Endodermal cell (in vitro differentiated cells): ENCODE data around the gene STX11. TPM values are rescaled to one million over a fixed set of nuclear protein-coding genes. Genes with fewer than 3 reads are reported as not detected.

Experiments
- DNase-seq: peaks from one replicate; pipeline ENCODE4 v3.0.0-alpha.2; 2017
- H3K27ac ChIP-seq: 2 replicates; pipeline ENCODE4 v1.5.1; 2013; ENCODE audit warnings: mild to moderate bottlenecking, low read depth, low read length, moderate library complexity
- H3K27me3 ChIP-seq: 2 replicates; pipeline ENCODE4 v1.6.1; 2013; ENCODE audit warnings: mild to moderate bottlenecking, low read length, moderate library complexity; ENCODE audit not compliant: insufficient read depth, control insufficient read depth, poor library complexity, severe bottlenecking
- H3K36me3 ChIP-seq: 2 replicates; pipeline ENCODE4 v1.7.0; 2013; ENCODE audit warnings: mild to moderate bottlenecking, low read length, moderate library complexity; ENCODE audit not compliant: control insufficient read depth, insufficient read depth
- H3K4me1 ChIP-seq: one replicate; pipeline ENCODE4 v1.7.0; 2013; ENCODE audit warnings: low read length; ENCODE audit not compliant: control insufficient read depth, insufficient read depth
- H3K4me3 ChIP-seq: 2 replicates; pipeline ENCODE4 v1.5.1; 2013; ENCODE audit warnings: mild to moderate bottlenecking, low read length, moderate library complexity
- H3K9ac ChIP-seq: 2 replicates; pipeline ENCODE4 v1.6.1; 2013; ENCODE audit warnings: mild to moderate bottlenecking, low read length, moderate library complexity; ENCODE audit not compliant: poor library complexity, severe bottlenecking; ENCODE audit errors: extremely low read depth
- H3K9me3 ChIP-seq: 2 replicates; pipeline ENCODE4 v1.6.1; 2013; ENCODE audit warnings: mild to moderate bottlenecking, low read length, moderate library complexity; ENCODE audit not compliant: control insufficient read depth
- H3K27ac Mint-ChIP-seq: 2 replicates; pipeline ENCODE4 v1.8.0; 2020; ENCODE audit warnings: mixed read lengths
- H3K27me3 Mint-ChIP-seq: 2 replicates; pipeline ENCODE4 v1.8.0; 2021; ENCODE audit warnings: mild to moderate bottlenecking, mixed read lengths; ENCODE audit not compliant: insufficient read depth
- H3K36me3 Mint-ChIP-seq: 2 replicates; pipeline ENCODE4 v1.8.0; 2020; ENCODE audit warnings: low read depth, mixed read lengths
- H3K4me1 Mint-ChIP-seq: 2 replicates; pipeline ENCODE4 v1.8.0; 2020; ENCODE audit warnings: mixed read lengths
- H3K4me3 Mint-ChIP-seq: 2 replicates; pipeline ENCODE4 v1.8.0; 2020; ENCODE audit warnings: mild to moderate bottlenecking, moderate library complexity, mixed read lengths
- H3K9me3 Mint-ChIP-seq: 2 replicates; pipeline ENCODE4 v1.8.0; 2020; ENCODE audit warnings: mild to moderate bottlenecking, mixed read lengths
- CTCF ChIP-seq: fragments of 200-600 bp; sonication (generic); conservative IDR thresholded peaks from 2 replicates; pipeline ENCODE4 v1.5.0; 2021; ENCODE audit warnings: antibody characterized with exemption, mild to moderate bottlenecking
- WGBS, 2 experiments: methylation state at CpG; one replicate each; pipeline versions ENCODE4 v1.1.5 to v1.1.7; 2013; ENCODE audit warnings: missing lambda C conversion rate in 2 of 2, mixed read lengths in 1 of 2; ENCODE audit not compliant: insufficient coverage in 1 of 2, insufficient read length in 1 of 2; 5-methylcytosine and 5-hydroxymethylcytosine counted together
- total RNA-seq, 2 donors: library from RNA; stranded (reverse); fragmentation: NEBNext Ultra II Directional in 1 of 2; extraction: Animal tissue kit (Norgen Biotek cat#: 25700) in 1 of 2; gene quantifications; 2 replicates in 1 of 2; 3 replicates in 1 of 2; pipeline ENCODE4 v1.2.1, GENCODE V29; 2021

STX11 gene
- total RNA-seq, 2 donors from 2014 or later, result 0.29 TPM; not detected in 1

- Mint-ChIP-seq H3K36me3 (no peaks in the 10 kb centered on the region), H3K27ac (no peak overlapping the region), H3K9me3 (peaks cover 9% of the 10 kb centered on the region), H3K4me1 (peaks cover 4% of the 10 kb centered on the region), H3K27me3 (no peaks in the 10 kb centered on the region), H3K4me3 (no peak overlapping the region)
- Histone ChIP-seq H3K9ac (no peak overlapping the region), H3K27ac (no peak overlapping the region), H3K4me3 (no peak overlapping the region), H3K36me3 (no peaks in the 10 kb centered on the region), H3K27me3 (no peaks in the 10 kb centered on the region), H3K9me3 (peaks cover 7% of the 10 kb centered on the region), H3K4me1 (no peaks in the 10 kb centered on the region)
- 54 to 76% methylated on average over 2 to 7 of the region's 7 CpGs for WGBS, 2 experiments
- no peak for DNase-seq
- no peak for TF ChIP-seq CTCF
Observed at GRCh38 chr6:144194293-144194810, 44.0 kb downstream of the STX11 start.

DNA sequence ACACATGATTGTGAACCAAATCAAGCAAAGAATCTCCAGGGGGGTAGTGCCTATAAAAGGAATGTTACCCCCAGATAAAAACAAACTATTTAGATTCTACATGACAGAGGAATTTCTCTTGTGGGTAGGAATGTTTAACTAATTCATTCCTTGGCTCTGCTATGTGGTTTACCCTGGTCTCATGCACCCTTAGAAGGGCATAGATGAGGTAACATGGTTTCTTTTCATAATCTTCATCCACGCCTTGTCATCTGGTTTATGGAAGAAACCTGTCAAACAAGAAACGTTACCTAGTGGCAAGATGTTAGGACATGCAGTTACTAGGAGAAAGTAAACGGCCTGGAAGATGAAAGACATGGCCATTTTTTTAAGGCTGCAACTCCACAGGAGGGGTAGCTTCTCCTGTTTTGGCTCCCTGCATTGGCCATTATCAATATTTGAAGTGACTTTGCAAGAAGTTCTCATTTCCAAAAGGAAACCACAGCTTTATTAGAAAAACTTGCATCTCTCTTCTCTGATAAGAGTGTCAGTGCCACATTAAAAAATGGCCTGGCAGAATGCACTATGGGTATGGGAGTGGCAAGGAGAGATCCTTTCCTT is 45.5 kb downstream of the STX11 start:
- no peaks in the 10 kb centered on the region for H3K4me1 ChIP-seq
- H3K9ac ChIP-seq, result no peak overlapping the region
- no peaks in the 10 kb centered on the region for H3K27me3 ChIP-seq
- H3K9me3 Mint-ChIP-seq, result peaks cover 15% of the 10 kb centered on the region
- H3K27ac Mint-ChIP-seq, result no peak overlapping the region
- no peaks in the 10 kb centered on the region for H3K36me3 Mint-ChIP-seq
- H3K4me3 ChIP-seq, result no peak overlapping the region
- no peak overlapping the region for H3K27ac ChIP-seq
- no peaks in the 10 kb centered on the region for H3K36me3 ChIP-seq
- H3K9me3 ChIP-seq, result peaks cover 13% of the 10 kb centered on the region
- no peak for TF ChIP-seq CTCF
- 88 to 95% methylated on average over 3 of the region's 3 CpGs for WGBS, 2 experiments
- H3K4me3 Mint-ChIP-seq, result no peak overlapping the region
- H3K4me1 Mint-ChIP-seq, result peaks cover 4% of the 10 kb centered on the region
- DNase-seq, result no peak
- H3K27me3 Mint-ChIP-seq, result peaks cover 2% of the 10 kb centered on the region

DNA sequence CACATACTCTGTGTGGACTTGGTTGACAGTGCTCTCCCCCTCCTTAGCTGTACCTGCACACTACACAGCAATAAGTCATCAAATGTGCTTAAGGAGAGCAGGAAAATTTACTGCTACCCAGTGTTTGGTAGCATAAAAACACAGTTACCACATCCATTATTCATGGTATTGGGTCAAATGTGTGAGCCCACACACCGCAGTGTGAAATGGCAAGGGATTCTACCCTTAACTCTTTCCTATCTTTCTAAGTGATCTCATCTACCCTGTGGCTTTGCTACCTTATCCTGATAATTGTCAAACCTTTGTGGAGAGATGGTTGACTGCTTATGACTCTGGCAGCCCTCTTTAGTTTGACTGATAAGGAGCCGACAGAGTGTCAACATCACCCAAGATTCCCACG is 47.6 kb downstream of the STX11 start:
- Mint-ChIP-seq H3K4me3 (no peak overlapping the region), H3K27ac (no peak overlapping the region), H3K27me3 (peaks cover 2% of the 10 kb centered on the region), H3K4me1 (peaks cover 4% of the 10 kb centered on the region), H3K9me3 (peaks cover 26% of the 10 kb centered on the region), H3K36me3 (no peaks in the 10 kb centered on the region)
- no peak for TF ChIP-seq CTCF
- H3K36me3 ChIP-seq, result no peaks in the 10 kb centered on the region
- H3K9me3 ChIP-seq, result peaks cover 29% of the 10 kb centered on the region
- H3K9ac ChIP-seq, result no peak overlapping the region
- no peak overlapping the region for H3K4me3 ChIP-seq
- 84 to 86% methylated on average over 3 of the region's 3 CpGs for WGBS, 2 experiments
- H3K4me1 ChIP-seq, result no peaks in the 10 kb centered on the region
- no peak overlapping the region for H3K27ac ChIP-seq
- DNase-seq, result no peak
- no peaks in the 10 kb centered on the region for H3K27me3 ChIP-seq
